Measurements from ENCODE around the gene CD58. TPM values are rescaled to one million over a fixed set of nuclear protein-coding genes. Genes with fewer than 3 reads are reported as not detected.

CD58 gene
- polyA plus RNA-seq, 1 donor (not counting 4 experiments of a cell fraction or from before 2014, with no cell fraction given): 38.6 TPM

DNA sequence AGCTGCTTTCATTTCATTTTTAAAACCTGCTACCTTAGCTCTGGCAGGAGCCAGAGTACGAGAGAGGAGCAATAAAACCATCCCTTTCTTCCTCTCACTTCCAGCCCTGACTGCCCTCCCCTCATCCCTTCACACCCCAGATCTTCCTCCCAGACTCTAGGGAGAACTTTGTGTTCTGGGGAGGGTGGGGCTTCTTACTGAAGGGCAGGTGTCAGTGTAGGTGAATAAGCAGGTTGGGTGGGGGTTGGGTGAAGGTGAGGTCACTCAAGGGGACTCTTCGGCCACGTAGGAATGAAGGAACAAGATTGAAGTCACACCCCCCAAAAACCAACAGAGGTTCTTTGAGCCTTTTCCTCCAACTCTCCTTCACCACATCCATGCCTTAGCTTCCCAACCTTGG lies 88.9 kb downstream of the CD58 start:
- H3K9me3 ChIP-seq (ENCODE audit: control insufficient read depth, low read depth, low read length): no peaks in the 10 kb centered on the region
- no peak overlapping the region for H3K27ac ChIP-seq (ENCODE audit: control insufficient read depth, insufficient read depth, low read length)
- H3K4me3 ChIP-seq (ENCODE audit: control insufficient read depth in 2 of 3, extremely low read depth in 1 of 3, insufficient read depth in 2 of 3, low read depth in 1 of 3, low read length in 3 of 3): no peak overlapping the region
- H4K20me1 ChIP-seq (ENCODE audit: control insufficient read depth, extremely low read depth, insufficient read depth, low read length): no peaks in the 10 kb centered on the region
- no peaks in the 10 kb centered on the region for H3K27me3 ChIP-seq (ENCODE audit: control insufficient read depth, extremely low read depth, insufficient read depth, low read length)
- DNase-seq (ENCODE audit: low read depth, low spot score) (no peak), FAIRE-seq (no peak)
- H3K4me1 ChIP-seq (ENCODE audit: control insufficient read depth, extremely low read depth, insufficient read depth, low read length): no peaks in the 10 kb centered on the region
- dilution Hi-C loops (cut with MboI; ENCODE audit: extremely low pct_ligation_motif_present, low sequenced_read_pairs): loop anchor here (5.0 kb wide), 1 partner anchor 80 kb away; no protein-coding TSS in a partner anchor
- no peaks in the 10 kb centered on the region for H3K36me3 ChIP-seq (ENCODE audit: control insufficient read depth in 2 of 2, extremely low read depth in 1 of 2, insufficient read depth in 2 of 2, low read length in 2 of 2)
- H3K9ac ChIP-seq (ENCODE audit: control insufficient read depth, extremely low read depth, insufficient read depth, low read length): no peak overlapping the region
- H2AFZ ChIP-seq (ENCODE audit: control insufficient read depth, low read length): no peak overlapping the region
- TF ChIP-seq EZH2 (IDR thresholded peaks at IDR 0.05; ENCODE audit: low read length): no peak
- TF ChIP-seq, protein P1, sequence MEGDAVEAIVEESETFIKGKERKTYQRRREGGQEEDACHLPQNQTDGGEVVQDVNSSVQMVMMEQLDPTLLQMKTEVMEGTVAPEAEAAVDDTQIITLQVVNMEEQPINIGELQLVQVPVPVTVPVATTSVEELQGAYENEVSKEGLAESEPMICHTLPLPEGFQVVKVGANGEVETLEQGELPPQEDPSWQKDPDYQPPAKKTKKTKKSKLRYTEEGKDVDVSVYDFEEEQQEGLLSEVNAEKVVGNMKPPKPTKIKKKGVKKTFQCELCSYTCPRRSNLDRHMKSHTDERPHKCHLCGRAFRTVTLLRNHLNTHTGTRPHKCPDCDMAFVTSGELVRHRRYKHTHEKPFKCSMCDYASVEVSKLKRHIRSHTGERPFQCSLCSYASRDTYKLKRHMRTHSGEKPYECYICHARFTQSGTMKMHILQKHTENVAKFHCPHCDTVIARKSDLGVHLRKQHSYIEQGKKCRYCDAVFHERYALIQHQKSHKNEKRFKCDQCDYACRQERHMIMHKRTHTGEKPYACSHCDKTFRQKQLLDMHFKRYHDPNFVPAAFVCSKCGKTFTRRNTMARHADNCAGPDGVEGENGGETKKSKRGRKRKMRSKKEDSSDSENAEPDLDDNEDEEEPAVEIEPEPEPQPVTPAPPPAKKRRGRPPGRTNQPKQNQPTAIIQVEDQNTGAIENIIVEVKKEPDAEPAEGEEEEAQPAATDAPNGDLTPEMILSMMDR (optimal IDR thresholded peaks at IDR 0.05 in 1 of 3, IDR thresholded peaks at IDR 0.05 in 1 of 3, conservative IDR thresholded peaks at IDR 0.05 in 1 of 3; ENCODE audit: extremely low read depth in 1 of 3, insufficient read depth in 2 of 3, low read length in 3 of 3): no peak
- no peaks in the 10 kb centered on the region for H3K9me1 ChIP-seq (ENCODE audit: control insufficient read depth, extremely low read depth, insufficient read depth, low read length)
- H3K79me2 ChIP-seq (ENCODE audit: control insufficient read depth, insufficient read depth, low read length): no peaks in the 10 kb centered on the region
- H3K4me2 ChIP-seq (ENCODE audit: control insufficient read depth, extremely low read depth, insufficient read depth, low read depth, low read length): no peak overlapping the region

DNA sequence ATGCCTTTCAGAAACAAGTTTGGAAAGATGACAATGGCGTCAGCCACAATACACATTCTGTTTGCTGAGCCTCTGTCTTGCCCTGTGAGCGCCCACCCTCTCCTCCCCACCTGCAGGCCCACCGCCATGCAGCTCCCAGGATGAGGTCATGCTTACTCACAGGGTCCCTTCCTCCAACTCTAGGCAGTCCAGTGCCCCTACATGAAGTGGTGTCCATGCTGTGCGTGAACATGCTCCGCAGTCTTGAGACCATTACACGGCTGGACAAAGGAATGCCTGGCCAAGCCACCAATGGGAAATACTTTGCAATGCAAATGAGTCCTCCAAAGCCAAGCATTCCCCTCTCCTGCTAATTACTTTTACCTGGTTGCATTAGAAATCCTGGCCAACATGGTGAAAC lies 92.2 kb downstream of the CD58 start:
- no peaks in the 10 kb centered on the region for H3K9me3 ChIP-seq (ENCODE audit: control insufficient read depth, low read depth, low read length)
- H3K9me1 ChIP-seq (ENCODE audit: control insufficient read depth, extremely low read depth, insufficient read depth, low read length): no peaks in the 10 kb centered on the region
- no peaks in the 10 kb centered on the region for H4K20me1 ChIP-seq (ENCODE audit: control insufficient read depth, extremely low read depth, insufficient read depth, low read length)
- dilution Hi-C loops (cut with MboI; ENCODE audit: extremely low pct_ligation_motif_present, low sequenced_read_pairs): no loop called here
- no peak for TF ChIP-seq EZH2 (IDR thresholded peaks at IDR 0.05; ENCODE audit: low read length)
- TF ChIP-seq, protein P1 (optimal IDR thresholded peaks at IDR 0.05 in 1 of 3, IDR thresholded peaks at IDR 0.05 in 1 of 3, conservative IDR thresholded peaks at IDR 0.05 in 1 of 3; ENCODE audit: extremely low read depth in 1 of 3, insufficient read depth in 2 of 3, low read length in 3 of 3): no peak
- H3K36me3 ChIP-seq (ENCODE audit: control insufficient read depth in 2 of 2, extremely low read depth in 1 of 2, insufficient read depth in 2 of 2, low read length in 2 of 2): no peaks in the 10 kb centered on the region
- H2AFZ ChIP-seq (ENCODE audit: control insufficient read depth, low read length): no peak overlapping the region
- no peak overlapping the region for H3K9ac ChIP-seq (ENCODE audit: control insufficient read depth, extremely low read depth, insufficient read depth, low read length)
- DNase-seq (ENCODE audit: low read depth, low spot score) (no peak), FAIRE-seq (no peak)
- no peak overlapping the region for H3K4me2 ChIP-seq (ENCODE audit: control insufficient read depth, extremely low read depth, insufficient read depth, low read depth, low read length)
- no peak overlapping the region for H3K27ac ChIP-seq (ENCODE audit: control insufficient read depth, insufficient read depth, low read length)
- no peaks in the 10 kb centered on the region for H3K79me2 ChIP-seq (ENCODE audit: control insufficient read depth, insufficient read depth, low read length)
- no peak overlapping the region for H3K4me3 ChIP-seq (ENCODE audit: control insufficient read depth in 2 of 3, extremely low read depth in 1 of 3, insufficient read depth in 2 of 3, low read depth in 1 of 3, low read length in 3 of 3)
- no peaks in the 10 kb centered on the region for H3K4me1 ChIP-seq (ENCODE audit: control insufficient read depth, extremely low read depth, insufficient read depth, low read length)
- H3K27me3 ChIP-seq (ENCODE audit: control insufficient read depth, extremely low read depth, insufficient read depth, low read length): no peaks in the 10 kb centered on the region

Measured in keratinocyte (primary cell).